Measurements from ENCODE around the gene SH2D4B.
"Not testable (repeated sequence)": the region's sequence is repeated elsewhere in the genome, so short reads cannot be mapped to it uniquely, and the experiment has no call there.

SH2D4B gene

GRCh38 chr10:80538481-80539185, 931 bp downstream of the SH2D4B start:
- peak in 2 of 42 donors; percentile 32 to 33 for DNase-seq
- intact Hi-C loops (cut with DNase I): no loop called here

GRCh38 chr10:80539421-80540031, 1.8 kb downstream of the SH2D4B start:
- peak in 1 of 42 donors; percentile 35 for DNase-seq
- intact Hi-C loops (cut with DNase I): no loop called here

DNA sequence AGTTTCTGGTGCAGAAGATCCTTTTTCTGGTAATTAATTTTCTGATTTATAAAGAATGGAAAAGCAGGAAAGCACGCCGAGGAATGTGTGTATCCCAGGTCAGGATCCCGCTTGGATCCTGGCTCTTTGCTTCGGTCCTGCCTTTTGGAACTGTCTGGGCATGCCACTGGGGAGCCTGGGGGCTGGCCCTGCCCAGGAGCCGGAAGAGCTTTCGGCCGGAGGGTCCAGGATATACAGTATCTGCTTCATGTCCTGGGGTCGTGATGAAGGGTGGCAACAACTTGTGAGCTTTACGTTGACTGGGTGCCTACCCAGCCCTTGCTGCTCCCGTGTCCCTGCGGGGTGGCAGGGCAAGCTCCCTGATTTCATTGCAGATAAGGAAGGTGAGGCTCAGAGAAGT, 2.4 kb downstream of the SH2D4B start:
- peak in 1 of 42 donors; percentile 33 for DNase-seq
- intact Hi-C loops (cut with DNase I): no loop called here

DNA sequence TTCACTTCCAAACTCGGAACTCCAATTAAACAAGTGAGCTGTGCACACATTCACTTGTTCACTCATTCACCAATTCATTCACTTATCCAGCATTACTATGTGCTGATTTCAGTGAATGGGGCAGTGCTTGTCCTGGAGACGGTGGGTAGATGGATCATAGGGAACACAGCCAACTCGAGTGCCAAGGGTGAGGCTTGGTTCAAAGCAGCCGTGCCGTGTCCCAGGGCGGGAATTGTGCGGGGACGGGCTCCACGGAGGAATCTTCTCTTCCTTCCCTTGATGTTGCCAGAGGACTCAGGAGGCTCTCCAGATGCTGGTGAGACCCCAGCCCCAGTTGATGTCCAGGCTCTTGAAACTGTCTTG, 2.9 kb downstream of the SH2D4B start:
- intact Hi-C loops (cut with DNase I): no loop called here
- DNase-seq: peak in 1 of 42 donors; percentile 31

DNA sequence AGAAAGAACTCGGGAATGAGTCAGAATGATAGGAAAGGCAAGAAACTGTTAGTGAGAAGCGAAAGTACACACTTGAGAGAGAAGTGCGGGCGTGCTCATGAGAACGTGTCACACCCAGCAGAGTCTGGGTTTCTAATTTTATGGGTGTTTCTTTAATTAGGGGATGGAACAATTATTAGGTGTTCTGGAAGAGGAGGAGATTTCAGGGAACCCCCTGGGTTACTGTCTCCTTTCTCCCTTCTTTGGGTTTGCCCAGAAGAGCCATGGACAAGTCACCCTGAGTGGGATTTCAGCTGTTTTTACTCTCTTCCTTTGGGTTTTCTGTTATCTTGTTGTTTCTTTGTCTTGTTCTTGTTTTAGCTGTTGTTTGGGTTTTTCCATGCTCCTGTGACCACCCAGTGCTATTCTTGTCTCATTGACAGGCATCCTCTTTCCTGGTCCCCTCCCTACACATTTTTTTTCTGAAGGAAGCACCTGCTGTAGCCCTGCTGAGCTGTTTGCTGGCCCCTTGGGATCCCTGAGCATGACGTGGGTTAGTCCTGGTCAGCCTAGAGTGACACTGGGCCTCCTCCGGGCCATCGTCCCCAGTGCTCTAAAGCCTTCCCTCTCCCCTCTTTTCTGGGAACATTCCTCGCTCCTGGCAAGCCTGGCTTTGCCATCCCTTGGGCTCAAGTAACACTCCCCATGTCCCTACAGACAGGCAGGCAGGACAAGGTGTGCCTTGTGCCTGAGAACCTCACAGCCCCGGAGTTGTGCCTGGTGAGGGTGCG, 3.5 kb downstream of the SH2D4B start:
- DNase-seq: peak in 1 of 42 donors; percentile 16
- intact Hi-C loops (cut with DNase I): no loop called here

DNA sequence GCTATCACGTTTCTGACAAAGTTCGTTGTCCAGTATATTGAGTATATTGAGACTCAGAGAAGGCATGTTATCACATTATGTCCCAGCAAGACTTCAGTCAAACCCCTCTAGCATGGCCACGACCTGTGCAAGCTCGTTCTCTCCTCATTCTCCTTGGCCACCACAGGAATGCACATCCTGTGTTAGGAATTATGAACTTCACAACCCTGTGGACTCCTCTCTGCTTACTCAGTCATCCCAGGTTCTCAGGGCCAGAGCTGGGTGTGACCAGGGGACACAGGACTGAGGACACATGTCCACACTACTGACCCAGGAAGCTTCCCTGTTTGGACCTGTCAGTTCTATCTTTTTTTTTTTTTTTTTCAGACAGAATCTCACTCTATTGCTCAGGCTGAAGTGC, 4.4 kb downstream of the SH2D4B start:
- DNase-seq: peak in 1 of 42 donors; percentile 17

DNA sequence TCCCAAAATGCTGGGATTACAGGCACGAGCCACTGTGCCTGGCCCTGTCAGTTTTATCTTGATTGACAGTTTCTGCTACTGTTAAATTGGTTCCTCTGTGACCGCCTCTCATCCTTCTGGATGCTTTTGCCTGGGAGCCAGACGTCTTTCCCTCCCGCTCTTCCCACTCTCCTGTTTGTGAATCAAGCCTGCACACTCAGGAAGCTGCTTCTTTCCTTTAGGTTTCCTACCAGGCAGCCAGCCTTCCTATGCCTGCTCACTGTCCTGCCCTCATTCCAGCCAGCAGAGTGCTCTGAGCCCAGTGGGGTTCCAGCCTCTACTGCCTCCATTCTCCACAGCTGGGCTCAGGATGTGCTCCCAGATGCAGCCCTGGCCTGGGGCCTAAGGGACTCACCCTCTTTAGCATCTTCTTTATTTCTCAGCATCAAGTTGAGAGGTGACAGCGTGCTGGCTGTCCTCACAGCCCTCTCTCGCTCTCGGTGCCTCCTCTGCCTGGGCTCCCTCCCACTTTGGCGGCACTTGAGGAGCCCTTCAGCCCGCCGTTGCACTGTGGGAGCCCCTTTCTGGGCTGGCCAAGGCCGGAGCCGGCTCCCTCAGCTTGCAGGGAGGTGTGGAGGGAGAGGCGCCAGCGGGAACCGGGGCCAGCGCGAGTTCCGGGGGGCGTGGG, 5.1 kb downstream of the SH2D4B start:
- intact Hi-C loops (cut with DNase I): no loop called here
- DNase-seq: peak in 1 of 42 donors; percentile 9

More for the DNA sequence above, 4.4 kb downstream of the SH2D4B start:
- intact Hi-C loops (cut with DNase I): no loop called here

DNA sequence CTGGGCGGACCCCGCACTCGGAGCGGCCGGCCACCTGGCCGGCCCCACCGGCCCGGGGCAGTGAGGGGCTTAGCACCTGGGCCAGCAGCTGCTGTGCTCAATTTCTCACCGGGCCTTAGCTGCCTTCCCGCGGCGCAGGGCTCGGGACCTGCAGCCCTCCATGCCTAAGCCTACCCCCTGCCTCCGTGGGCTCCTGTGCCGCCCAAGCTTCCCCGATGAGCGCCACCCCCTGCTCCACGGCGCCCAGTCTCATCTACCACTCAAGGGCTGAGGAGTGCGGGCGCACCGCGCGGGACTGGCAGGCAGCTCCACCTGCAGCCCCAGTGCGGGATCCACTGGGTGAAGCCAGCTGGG, 5.6 kb downstream of the SH2D4B start:
- intact Hi-C loops (cut with DNase I); DNase-seq: not testable (repeated sequence)

DNA sequence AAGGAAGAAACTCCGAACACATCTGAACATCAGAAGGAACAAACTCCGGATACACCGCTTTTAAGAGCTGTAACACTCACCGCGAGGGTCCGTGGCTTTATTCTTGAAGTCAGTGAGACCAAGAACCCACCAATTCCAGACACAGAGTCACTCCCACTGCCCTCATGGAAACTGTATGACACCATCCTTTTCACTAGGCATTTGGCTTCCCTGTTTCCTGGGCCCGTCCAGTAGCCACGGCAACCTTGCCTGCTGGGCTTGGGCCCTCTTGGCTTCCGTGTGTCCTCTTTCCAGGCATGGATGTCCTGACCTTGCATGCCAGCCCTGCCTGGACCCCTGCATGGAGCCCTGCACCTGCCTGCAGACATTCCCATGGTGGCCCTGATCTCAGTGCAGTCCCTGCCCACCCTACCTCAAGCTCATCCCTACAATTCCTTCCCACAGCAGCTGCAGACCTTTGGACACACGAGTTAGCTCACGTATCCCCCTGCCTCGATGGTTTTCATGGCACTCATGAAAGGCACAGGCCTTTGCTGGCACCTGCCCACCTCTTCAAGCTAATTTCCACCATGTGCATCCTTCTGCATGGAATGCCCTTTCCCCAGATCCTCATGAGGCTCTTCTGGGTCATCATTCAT, 6.7 kb downstream of the SH2D4B start:
- intact Hi-C loops (cut with DNase I): no loop called here
- no peak for DNase-seq

DNA sequence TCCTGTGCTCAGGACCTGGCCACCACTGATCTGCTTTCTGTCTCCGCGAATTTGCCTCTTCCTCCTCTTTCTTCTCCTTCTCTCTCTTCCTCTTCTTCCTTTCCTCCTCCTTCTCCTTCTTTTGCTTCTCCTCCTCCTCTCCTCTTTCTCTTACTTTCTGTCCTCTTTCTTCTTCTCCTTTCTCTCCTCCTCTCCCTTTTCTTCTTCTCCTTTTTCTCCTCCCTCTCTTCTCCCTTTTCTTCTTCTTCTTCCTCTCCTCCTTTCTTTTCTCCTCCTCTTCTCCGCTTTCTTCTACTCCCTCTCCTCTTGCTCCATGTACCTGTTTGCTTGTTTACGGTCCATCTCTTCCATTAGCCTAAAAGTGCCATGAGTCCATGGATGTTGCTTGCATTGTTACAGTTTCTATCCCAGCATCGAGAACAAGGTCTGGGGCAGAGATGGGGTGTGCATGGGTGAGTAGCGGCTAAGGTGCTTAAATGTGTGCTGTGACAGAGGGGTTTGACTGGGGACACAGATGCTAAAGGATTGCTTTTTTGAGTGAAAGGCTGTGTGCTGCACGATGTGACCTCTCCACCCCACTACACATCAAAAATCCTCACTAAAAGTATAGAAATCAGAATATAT, 7.7 kb downstream of the SH2D4B start:
- no peak for DNase-seq
- intact Hi-C loops (cut with DNase I): no loop called here

DNA sequence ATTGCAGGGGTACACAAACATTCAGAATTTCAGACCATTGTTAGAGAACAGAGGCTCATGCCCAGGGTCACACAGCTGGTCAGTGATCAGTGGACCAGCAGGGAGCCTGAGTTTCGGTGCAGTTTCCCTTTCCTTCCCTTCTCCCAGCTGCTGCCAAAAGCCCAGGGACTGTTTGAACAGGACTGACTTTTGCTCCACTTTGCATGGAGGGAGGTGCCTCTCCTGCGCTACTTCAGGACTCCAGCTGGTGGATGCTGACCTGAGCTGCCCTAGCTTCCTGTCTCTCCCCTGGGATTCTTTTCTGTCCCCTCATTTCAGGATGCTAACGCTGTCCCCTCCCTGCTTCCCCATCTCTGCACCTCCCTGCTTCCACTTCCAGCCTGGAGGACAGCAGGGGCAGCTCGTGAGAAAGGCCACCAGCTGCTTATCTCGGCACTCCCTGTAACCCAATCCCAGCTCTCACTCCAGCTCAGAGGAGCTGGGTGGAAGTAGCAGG, 14.5 kb downstream of the SH2D4B start:
- intact Hi-C loops (cut with DNase I): no loop called here
- no peak for DNase-seq

DNA sequence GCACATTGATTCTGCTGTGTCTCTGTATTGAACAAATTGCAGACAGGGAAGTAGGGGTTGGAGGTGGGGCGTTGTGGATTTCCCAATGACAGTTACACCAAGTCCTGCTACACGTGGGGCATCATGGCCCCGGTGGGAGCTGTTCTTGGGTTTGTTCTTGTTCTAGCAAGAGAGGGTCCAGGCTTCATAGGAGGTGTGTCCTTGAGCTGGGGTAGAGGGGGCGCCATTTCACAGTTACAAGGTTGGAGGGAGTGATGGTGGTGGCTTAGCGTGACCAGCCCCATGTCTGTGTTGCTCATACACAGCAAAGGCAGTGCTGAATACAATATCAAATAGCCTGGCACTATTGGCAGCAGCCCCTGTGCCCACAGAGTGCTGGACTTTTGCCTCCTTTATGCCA, 15.7 kb downstream of the SH2D4B start:
- peak in 1 of 42 donors; percentile 6 for DNase-seq
- intact Hi-C loops (cut with DNase I): no loop called here

DNA sequence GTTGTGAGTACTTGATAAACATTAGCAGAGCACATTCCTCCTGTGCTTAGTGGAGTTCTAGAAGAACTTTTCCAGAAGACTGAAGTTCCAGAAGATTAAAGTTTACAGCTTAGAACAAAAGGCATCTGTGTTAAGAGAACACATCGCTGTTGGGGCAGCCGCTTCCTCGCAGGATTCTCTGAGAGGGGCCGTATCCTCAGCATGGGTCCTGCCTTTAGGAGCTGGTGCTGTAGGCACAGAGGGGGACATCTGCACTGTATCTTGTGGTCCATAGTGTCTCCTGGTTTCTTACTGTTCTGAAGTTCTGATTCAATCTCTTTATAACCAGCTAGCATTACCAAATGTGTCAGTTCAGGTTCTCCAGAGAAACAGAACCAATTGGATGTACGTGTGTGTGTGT, 16.3 kb downstream of the SH2D4B start:
- peak in 1 of 42 donors; percentile 18 for DNase-seq
- intact Hi-C loops (cut with DNase I): no loop called here

- intact Hi-C loops (cut with DNase I): no loop called here
- peak in 1 of 42 donors; percentile 8 for DNase-seq
These were observed 17.7 kb downstream of the SH2D4B start for GRCh38 chr10:80555415-80555814.

DNA sequence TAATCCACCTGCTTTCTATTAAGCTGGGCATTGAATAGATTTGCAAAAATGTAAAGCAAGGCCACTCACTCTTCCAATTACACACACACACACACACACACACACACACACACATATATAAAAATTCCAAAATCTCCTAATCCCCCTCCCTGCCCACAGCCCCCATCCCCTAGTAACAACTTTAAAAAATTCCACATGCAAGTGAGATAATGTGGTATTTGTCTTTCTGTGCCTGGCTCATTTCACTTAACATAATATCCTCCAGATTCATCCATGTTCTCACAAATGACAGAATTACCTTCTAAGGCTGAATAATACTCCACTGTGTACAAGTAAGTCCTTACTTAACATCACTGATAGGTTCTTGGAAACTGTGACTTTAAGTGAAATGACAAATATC, 24.2 kb downstream of the SH2D4B start:
- intact Hi-C loops (cut with DNase I): no loop called here
- no peak for DNase-seq

- DNase-seq: peak in 1 of 42 donors; percentile 7
- intact Hi-C loops (cut with DNase I): no loop called here
These were observed 29.6 kb downstream of the SH2D4B start for GRCh38 chr10:80567292-80567691.

DNA sequence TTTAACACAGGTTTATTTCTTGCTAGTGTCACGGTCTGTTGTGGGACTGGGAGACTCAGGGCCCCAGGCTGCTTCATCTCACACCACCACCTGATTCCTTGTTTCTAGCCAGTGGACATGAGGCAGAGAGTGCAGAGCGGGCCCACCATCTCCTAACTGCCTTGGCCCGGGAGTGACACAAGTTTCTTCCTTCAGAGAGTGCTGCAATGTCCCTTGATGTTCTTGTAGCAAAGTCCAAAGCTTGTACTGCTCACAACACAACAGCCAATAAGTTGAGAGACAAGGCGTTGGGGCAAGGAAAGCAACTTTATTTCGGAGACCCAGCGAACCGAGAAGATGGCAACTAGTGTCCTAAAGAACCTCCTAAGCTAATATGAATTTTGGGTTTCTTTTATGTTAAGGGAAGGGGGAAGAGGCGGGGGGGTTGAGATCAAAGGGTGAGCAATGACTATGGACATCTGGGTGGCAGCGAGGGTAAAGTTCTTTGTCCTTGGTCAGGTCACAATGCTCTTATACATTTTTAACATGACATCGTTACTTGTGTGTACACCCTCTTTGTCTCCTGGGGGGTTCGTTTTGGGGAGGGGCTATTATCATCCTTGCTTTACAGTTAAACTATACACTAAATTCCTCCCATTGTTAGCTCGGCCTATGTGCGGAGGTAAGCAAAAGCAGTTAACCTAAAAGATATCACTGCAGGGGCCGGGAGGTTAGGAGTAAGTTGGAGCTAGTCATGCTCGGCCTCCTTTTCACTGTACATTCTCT, 31.6 kb downstream of the SH2D4B start:
- peak in 1 of 42 donors; percentile 22 for DNase-seq
- intact Hi-C loops (cut with DNase I): no loop called here

DNA sequence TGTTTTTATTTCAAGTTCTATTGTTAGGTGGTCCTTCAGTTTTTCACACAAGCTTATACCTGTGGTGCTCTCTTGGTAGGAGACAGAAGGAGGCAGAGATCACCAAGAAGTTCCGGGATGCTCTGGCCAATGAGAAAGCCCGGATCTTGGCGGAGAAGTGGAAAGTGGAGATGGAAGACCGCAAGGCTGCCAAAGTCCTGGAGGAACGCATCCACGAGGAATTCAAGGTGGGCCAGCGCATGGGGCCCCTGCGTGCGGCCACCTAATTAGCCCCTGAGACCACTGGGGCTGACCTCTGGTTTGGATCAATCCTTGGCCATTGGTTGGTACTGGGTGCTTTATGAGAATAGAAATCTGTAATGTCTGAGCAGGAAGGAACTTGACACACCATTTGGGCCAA, 33.6 kb downstream of the SH2D4B start:
- peak in 1 of 42 donors; percentile 21 for DNase-seq
- intact Hi-C loops (cut with DNase I): no loop called here

Data from head of caudate nucleus (tissue), 42 donors.